Keratinocyte (primary cell): ENCODE measurements around the gene SPSB4. TPM values are rescaled to one million over a fixed set of nuclear protein-coding genes. Genes with fewer than 3 reads are reported as not detected.

Source experiments
- DNase-seq: peaks from one replicate; pipeline ENCODE4 v3.0.0-alpha.2; 2011; ENCODE audit warnings: low read depth, missing footprints, low spot score
- FAIRE-seq: peaks from 2 replicates; lab custom pipeline; 2011; peaks lifted over from hg19 to GRCh38; lab: Jason Lieb, UNC
- H2AFZ ChIP-seq: 2 replicates; pipeline ENCODE4 v1.6.0; 2012; ENCODE audit warnings: low read length, control low read depth, inconsistent platforms; ENCODE audit not compliant: control insufficient read depth
- H3K27ac ChIP-seq: 2 replicates; pipeline ENCODE4 v1.5.1; 2011; ENCODE audit warnings: low read length; ENCODE audit not compliant: control insufficient read depth, insufficient read depth
- H3K27me3 ChIP-seq: 3 replicates; pipeline ENCODE4 v1.6.0; 2011; ENCODE audit warnings: low read length; ENCODE audit not compliant: control insufficient read depth, insufficient read depth; ENCODE audit errors: extremely low read depth
- H3K36me3 ChIP-seq, 2 experiments: 2 replicates in 1 of 2; 3 replicates in 1 of 2; pipeline ENCODE4 v1.5.1; 2011; ENCODE audit warnings: low read length in 2 of 2, mild to moderate bottlenecking in 1 of 2; ENCODE audit not compliant: control insufficient read depth in 2 of 2, insufficient read depth in 2 of 2; ENCODE audit errors: extremely low read depth in 1 of 2
- H3K4me1 ChIP-seq: 3 replicates; pipeline ENCODE4 v1.5.1; 2011; ENCODE audit warnings: low read length; ENCODE audit not compliant: control insufficient read depth, insufficient read depth; ENCODE audit errors: extremely low read depth
- H3K4me2 ChIP-seq: 3 replicates; pipeline ENCODE4 v1.6.0; 2011; ENCODE audit warnings: low read depth, low read length; ENCODE audit not compliant: control insufficient read depth, insufficient read depth; ENCODE audit errors: extremely low read depth
- H3K4me3 ChIP-seq, 3 experiments: fragments of 200-600 bp in 1 of 3; sonication (generic) in 1 of 3; 2 replicates in 2 of 3; 3 replicates in 1 of 3; pipeline ENCODE4 v1.5.1; 2011 to 2016; ENCODE audit warnings: low read length in 3 of 3, mild to moderate bottlenecking in 3 of 3, control low read depth in 2 of 3, inconsistent platforms in 1 of 3, low read depth in 1 of 3, mixed read lengths in 1 of 3, mixed run types in 1 of 3, moderate library complexity in 1 of 3; ENCODE audit not compliant: control insufficient read depth in 2 of 3, insufficient read depth in 2 of 3; ENCODE audit errors: extremely low read depth in 1 of 3
- H3K79me2 ChIP-seq: 2 replicates; pipeline ENCODE4 v1.6.0; 2012; ENCODE audit warnings: low read length; ENCODE audit not compliant: control insufficient read depth, insufficient read depth
- H3K9ac ChIP-seq: 3 replicates; pipeline ENCODE4 v1.6.0; 2011; ENCODE audit warnings: low read length; ENCODE audit not compliant: control insufficient read depth, insufficient read depth; ENCODE audit errors: extremely low read depth
- H3K9me1 ChIP-seq: 3 replicates; pipeline ENCODE4 v1.6.0; 2011; ENCODE audit warnings: low read length; ENCODE audit not compliant: control insufficient read depth, insufficient read depth; ENCODE audit errors: extremely low read depth
- H3K9me3 ChIP-seq: 2 replicates; pipeline ENCODE4 v1.5.1; 2012; ENCODE audit warnings: low read depth, low read length; ENCODE audit not compliant: control insufficient read depth
- H4K20me1 ChIP-seq: 3 replicates; pipeline ENCODE4 v1.6.0; 2011; ENCODE audit warnings: low read length; ENCODE audit not compliant: control insufficient read depth, insufficient read depth; ENCODE audit errors: extremely low read depth
- EZH2 ChIP-seq: IDR thresholded peaks from one replicate; pipeline ENCODE4 v1.6.1; 2012; ENCODE audit warnings: inconsistent platforms, mild to moderate bottlenecking, low read length, moderate library complexity
- dilution Hi-C: fragments of 300-500 bp; cut with MboI; formaldehyde crosslinking; loops from one replicate; pipeline ENCODE4 v1.7.0; 2020; ENCODE audit warnings: low sequenced_read_pairs; ENCODE audit not compliant: extremely low pct_ligation_motif_present
- polyA plus RNA-seq, 5 experiments: library from polyadenylated mRNA; depleted of rRNA in 3 of 5; stranded (reverse) in 3 of 5; stranded (forward) in 1 of 5; unstranded in 1 of 5; fragments of >200 nt; gene quantifications; 1 replicate in 1 of 5; 2 replicates in 3 of 5; 3 replicates in 1 of 5; pipeline versions ENCODE4 v1.2.1 to v1.2.3, GENCODE V29; 2011 to 2012; ENCODE audit warnings: missing spikeins in 2 of 5, low read depth in 1 of 5, low replicate concordance in 1 of 5
- TF ChIP-seq, protein P1 (sequence below), 3 experiments: IDR thresholded peaks in 1 of 3; conservative IDR thresholded peaks in 1 of 3; optimal IDR thresholded peaks in 1 of 3; 2 replicates in 2 of 3; 3 replicates in 1 of 3; pipeline versions ENCODE3 to v1.5.1; 2011; ENCODE audit warnings: low read length in 3 of 3, mild to moderate bottlenecking in 3 of 3, moderate library complexity in 2 of 3, control low read depth in 1 of 3, inconsistent platforms in 1 of 3; ENCODE audit not compliant: insufficient read depth in 2 of 3; ENCODE audit errors: extremely low read depth in 1 of 3

The SPSB4 gene
- polyA plus RNA-seq, 1 donor (not counting 4 experiments of a cell fraction or from before 2014, with no cell fraction given): not detected

DNA sequence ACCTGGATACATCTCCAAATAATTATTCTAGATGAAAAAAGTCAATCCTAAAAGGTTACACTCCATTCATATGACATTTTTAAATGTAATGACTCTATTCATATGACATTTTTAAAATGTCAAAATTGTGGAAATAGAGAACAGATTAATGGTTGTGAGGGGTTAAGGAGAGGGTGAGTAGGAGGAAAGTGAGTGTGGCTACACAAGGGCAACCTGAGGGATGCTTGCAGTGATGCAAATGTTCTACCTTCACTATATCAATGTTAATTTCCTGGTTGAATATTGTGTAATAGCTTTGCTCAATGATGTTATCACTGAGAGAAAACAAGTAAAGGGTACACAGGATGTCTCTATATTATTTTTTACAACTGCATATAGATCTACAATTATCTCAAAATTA lies 125.6 kb downstream of the SPSB4 start:
- dilution Hi-C loops: no loop called here
- TF ChIP-seq EZH2: no peak
- TF ChIP-seq, protein P1, sequence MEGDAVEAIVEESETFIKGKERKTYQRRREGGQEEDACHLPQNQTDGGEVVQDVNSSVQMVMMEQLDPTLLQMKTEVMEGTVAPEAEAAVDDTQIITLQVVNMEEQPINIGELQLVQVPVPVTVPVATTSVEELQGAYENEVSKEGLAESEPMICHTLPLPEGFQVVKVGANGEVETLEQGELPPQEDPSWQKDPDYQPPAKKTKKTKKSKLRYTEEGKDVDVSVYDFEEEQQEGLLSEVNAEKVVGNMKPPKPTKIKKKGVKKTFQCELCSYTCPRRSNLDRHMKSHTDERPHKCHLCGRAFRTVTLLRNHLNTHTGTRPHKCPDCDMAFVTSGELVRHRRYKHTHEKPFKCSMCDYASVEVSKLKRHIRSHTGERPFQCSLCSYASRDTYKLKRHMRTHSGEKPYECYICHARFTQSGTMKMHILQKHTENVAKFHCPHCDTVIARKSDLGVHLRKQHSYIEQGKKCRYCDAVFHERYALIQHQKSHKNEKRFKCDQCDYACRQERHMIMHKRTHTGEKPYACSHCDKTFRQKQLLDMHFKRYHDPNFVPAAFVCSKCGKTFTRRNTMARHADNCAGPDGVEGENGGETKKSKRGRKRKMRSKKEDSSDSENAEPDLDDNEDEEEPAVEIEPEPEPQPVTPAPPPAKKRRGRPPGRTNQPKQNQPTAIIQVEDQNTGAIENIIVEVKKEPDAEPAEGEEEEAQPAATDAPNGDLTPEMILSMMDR (optimal IDR thresholded peaks at IDR 0.05 in 1 of 3, IDR thresholded peaks at IDR 0.05 in 1 of 3, conservative IDR thresholded peaks at IDR 0.05 in 1 of 3; ENCODE audit: extremely low read depth in 1 of 3, insufficient read depth in 2 of 3, low read length in 3 of 3): no peak
- no peaks in the 10 kb centered on the region for H3K9me3 ChIP-seq
- no peak overlapping the region for H3K9ac ChIP-seq
- no peaks in the 10 kb centered on the region for H3K36me3 ChIP-seq
- no peak overlapping the region for H2AFZ ChIP-seq
- no peaks in the 10 kb centered on the region for H3K9me1 ChIP-seq
- no peak overlapping the region for H3K4me3 ChIP-seq
- DNase-seq (no peak), FAIRE-seq (no peak)
- no peaks in the 10 kb centered on the region for H3K79me2 ChIP-seq
- H3K4me2 ChIP-seq: no peak overlapping the region
- H3K4me1 ChIP-seq: no peaks in the 10 kb centered on the region
- peaks cover 4% of the 10 kb centered on the region for H3K27me3 ChIP-seq
- H3K27ac ChIP-seq: no peak overlapping the region
- H4K20me1 ChIP-seq: no peaks in the 10 kb centered on the region

DNA sequence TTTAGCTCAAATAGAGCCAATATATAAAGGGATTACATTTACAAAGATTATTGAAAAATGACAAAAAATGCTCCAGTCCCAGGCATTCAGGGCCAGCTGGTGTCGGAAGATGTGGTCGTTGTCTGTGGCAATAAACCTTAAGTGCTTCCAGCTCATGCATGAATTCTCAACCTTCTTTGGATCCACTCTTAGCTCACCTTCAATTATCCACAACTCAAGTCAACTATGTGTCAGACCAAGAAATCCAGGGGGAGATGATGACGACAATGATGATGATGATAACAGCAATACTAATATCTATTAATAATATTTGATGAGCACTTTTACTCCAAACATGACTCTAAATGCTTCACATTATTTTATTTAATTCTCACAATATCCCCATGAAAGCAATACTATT lies 126.9 kb downstream of the SPSB4 start:
- dilution Hi-C loops: no loop called here
- no peaks in the 10 kb centered on the region for H3K79me2 ChIP-seq

More for the DNA sequence above, 126.9 kb downstream of the SPSB4 start:
- H3K4me2 ChIP-seq: no peak overlapping the region
- H2AFZ ChIP-seq: no peak overlapping the region
- H3K4me3 ChIP-seq: no peak overlapping the region
- no peak overlapping the region for H3K9ac ChIP-seq
- H3K27me3 ChIP-seq: peaks cover 4% of the 10 kb centered on the region
- no peaks in the 10 kb centered on the region for H3K4me1 ChIP-seq
- DNase-seq: no peak
- H3K9me1 ChIP-seq: no peaks in the 10 kb centered on the region
- no peaks in the 10 kb centered on the region for H3K9me3 ChIP-seq
- no peak for FAIRE-seq
- H3K27ac ChIP-seq: no peak overlapping the region
- no peak for TF ChIP-seq EZH2
- TF ChIP-seq, protein P1 (optimal IDR thresholded peaks at IDR 0.05 in 1 of 3, IDR thresholded peaks at IDR 0.05 in 1 of 3, conservative IDR thresholded peaks at IDR 0.05 in 1 of 3; ENCODE audit: extremely low read depth in 1 of 3, insufficient read depth in 2 of 3, low read length in 3 of 3): no peak
- no peaks in the 10 kb centered on the region for H3K36me3 ChIP-seq
- H4K20me1 ChIP-seq: no peaks in the 10 kb centered on the region
